Stimulated activated CD8-positive, alpha-beta memory T cell treated with anti-CD3 and anti-CD28 coated beads, Interleukin-2, amount 100 ng/mL, for 48 hours (primary cell): ENCODE measurements around the gene ADCY7.

Experiments
- DNase-seq, 2 donors: peaks; one replicate each; pipeline ENCODE4 v3.0.0-alpha.2; 2020; ENCODE audit warnings: low read depth in 2 of 2

ADCY7 gene

DNA sequence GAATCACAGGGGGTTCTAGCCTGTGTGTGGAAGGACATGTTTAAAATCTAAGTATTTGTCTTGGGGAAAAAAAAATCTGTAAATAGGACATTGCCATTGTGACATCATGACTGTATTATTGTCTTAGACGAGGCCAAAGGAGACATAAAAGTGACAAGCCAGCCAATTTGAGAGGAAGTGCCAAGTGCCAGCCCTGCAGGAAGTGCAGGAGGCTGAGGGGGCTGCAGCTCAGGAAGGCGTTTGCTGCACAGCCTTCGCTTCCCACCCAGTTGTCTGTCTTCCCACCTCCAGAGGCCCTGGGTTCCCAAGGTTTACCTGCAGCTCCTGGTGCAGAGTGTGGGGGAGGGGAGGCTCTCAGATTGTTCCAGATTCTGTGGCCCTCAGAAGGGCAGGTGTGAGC lies 1.3 kb downstream of the ADCY7 start:
- no peak for DNase-seq

DNA sequence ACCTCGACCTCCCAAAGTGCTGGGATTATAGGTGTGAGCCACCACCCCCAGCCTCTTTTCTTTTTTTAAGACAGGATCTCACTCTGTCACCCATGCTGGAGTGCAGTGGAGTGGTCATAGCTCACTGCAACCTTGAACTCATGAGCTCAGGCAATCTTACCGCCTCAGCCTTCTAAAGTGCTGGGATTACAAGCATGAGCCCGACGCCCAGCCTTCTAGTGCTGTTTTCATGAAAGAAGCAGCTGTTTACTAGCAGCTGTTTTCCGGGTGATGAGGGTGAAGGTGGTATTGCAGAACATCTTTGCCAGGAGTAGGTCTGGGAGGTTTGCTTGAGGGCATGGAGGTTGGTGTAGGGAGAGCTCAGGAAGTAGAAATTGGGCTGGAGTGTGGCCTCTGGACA lies 2.0 kb downstream of the ADCY7 start:
- DNase-seq, result no peak

GRCh38 chr16:50269061-50269705 lies 2.8 kb downstream of the ADCY7 start:
- no peak for DNase-seq

DNA sequence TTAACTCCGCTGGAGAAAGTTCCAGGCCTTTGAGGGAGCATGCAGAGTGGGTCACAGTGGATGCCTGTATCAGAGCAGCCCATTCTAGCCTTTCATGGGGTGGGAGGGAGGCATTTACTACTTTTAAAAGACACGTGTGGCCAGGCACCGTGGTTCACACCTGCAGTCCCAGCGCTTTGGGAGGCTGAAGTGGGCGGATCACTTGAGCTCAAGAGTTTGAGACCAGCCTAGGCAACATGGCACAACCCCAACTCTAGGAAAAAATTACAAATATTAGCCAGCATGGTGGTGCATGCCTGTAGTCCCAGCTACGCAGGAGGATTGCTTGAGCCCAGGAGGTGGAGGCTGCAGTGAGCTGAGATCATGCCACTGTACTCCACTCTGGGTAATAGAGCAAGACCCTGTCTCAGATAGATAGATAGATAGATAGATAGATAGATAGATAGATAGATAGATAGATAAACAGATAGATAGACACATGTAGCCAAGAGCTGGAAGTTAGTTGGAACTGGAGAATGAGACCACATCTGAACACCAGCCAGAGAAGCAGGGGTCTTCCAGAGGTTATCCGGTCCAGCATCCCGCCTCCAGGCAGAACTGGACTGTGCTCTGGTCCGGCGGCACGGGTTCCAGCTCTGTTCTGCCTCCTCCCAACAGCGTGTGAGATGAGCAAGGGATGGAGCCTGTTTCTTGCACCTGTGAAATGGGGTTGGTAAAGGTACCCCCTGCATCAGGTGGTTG lies 3.6 kb downstream of the ADCY7 start:
- DNase-seq, result no peak

- DNase-seq, result no peak
These were observed 4.3 kb downstream of the ADCY7 start for GRCh38 chr16:50270510-50271147.

GRCh38 chr16:50271148-50272041 lies 5.0 kb downstream of the ADCY7 start:
- no peak for DNase-seq

DNA sequence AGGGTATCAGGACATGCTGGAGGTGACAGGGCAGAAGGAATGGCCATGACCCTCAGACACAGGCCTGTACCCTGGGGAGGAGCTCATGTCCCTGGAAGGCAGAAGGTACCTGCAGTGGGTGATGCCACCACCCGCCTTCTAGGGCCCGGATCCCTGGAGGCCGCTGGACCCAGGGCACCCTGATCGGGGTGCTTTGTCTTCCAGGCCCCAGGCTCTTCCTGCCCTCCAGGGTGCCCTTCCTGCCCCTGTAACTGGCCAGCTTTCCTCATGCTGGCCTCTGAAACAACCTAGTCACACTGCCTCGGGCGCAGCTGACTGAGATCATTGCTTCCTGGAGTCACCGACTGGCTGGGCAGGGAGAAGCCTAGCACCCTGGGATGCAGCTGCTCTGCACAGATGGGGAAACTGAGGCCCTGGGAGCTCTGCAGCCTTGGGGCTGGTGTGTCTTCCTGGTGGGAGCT lies 5.8 kb downstream of the ADCY7 start:
- DNase-seq, result no peak

DNA sequence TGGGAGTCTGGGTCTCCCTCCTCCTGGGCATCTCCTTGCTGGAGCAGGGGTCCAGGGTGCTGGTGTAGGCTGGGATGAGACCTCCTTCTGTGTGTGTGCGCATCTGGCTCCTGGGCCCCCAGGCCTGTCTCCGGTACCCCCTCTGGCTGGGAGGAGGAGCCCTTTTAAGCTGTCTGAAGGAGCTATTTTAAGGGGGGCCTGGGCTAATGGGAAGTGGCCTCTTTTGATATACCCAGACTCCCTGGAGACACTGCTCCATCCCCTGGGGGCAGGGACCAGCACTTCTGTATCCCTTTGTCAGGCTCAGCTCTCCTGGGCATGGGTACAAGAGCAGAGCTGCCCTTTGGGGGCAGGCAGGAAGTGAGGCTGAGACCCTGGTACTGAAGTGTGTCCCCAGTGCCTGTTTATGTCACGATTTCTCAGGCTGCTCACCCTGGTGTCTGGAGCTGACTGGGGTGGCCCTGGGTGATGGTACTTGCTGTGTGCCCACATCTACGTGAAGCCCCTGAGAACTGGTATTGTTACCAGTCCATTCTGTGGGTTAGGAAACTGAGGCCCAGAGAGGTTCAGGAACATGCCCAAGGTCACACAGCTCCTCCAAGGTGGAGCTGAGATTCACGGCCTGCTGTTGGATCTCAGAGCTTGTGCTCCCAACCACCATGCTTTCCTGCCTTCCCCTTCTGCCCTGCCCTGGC lies 6.5 kb downstream of the ADCY7 start:
- DNase-seq, result no peak

GRCh38 chr16:50273382-50273690 lies 7.0 kb downstream of the ADCY7 start:
- DNase-seq, result no peak

DNA sequence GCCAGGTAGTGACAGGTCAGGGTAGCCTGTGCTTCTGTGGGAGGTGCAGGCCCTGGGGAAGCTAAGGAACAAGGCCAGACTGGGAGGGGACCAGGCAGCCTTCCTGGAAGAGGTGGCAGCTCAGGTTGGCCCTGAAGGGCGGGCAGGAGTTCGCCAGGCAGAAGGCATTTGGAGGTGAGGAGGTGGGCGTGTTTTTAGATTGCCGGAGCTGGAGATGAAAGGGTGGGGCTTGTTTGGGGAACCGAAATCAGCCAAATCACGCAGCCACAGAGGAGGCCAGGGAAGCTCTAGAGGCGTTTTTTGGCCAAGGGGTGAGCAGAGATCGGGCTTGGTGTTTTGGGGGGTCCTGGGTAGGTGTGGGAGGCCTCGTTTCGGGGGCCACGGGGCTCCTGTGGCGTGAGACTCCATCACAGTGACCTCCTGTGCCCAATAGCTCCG lies 7.6 kb downstream of the ADCY7 start:
- DNase-seq, result no peak

- DNase-seq, result peak; percentile 36 to 37
These were observed 8.2 kb downstream of the ADCY7 start for GRCh38 chr16:50274326-50275097.

- no peak for DNase-seq
These were observed 8.7 kb downstream of the ADCY7 start for GRCh38 chr16:50275098-50275415.

GRCh38 chr16:50275428-50276325 lies 9.3 kb downstream of the ADCY7 start:
- no peak for DNase-seq

GRCh38 chr16:50276326-50276640 lies 9.9 kb downstream of the ADCY7 start:
- no peak for DNase-seq

DNA sequence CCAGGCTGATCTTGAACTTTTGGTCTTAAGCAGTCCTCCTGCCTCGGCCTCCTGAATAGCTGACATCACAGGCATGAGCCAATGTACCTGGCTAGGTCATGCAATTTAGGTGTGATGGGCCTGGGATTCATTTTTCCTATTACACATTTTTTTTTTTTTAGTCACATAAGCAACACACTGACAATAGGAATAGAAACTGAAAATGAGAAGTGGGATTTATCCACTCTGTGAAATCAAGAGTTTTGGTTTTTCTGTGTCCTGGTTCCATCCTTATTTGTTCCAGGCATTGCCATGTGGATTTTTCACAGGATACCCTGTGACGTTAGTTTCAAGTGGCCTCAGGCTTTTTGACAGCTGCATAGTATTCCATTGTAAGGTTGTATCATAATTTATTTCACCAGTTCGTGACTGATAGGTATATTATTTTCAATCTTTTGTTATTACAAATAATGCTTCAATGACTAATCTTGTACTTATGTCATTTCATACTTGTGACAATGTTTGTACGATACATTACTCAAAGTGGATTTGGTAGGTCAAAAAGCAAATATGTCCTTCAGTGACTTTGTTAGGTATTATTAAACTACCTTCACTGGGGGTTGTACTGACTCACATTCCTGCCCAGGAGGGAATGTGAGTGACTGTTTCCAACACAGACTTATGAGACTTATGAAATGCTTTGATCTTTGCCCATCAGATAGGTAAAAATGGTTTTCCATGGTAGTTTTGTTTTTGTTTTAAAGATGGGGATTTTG lies 10.6 kb downstream of the ADCY7 start:
- no peak for DNase-seq

- DNase-seq, result no peak
These were observed 11.9 kb downstream of the ADCY7 start for GRCh38 chr16:50278251-50278650.

- DNase-seq, result no peak
These were observed 13.1 kb downstream of the ADCY7 start for GRCh38 chr16:50279504-50279865.

- DNase-seq, result no peak
These were observed 14.6 kb downstream of the ADCY7 start for GRCh38 chr16:50280932-50281331.

- no peak for DNase-seq
These were observed 15.1 kb downstream of the ADCY7 start for GRCh38 chr16:50281391-50282009.
